ENCODE data around the gene SOX4. TPM values are rescaled to one million over a fixed set of nuclear protein-coding genes. Genes with fewer than 3 reads are reported as not detected.

Gene SOX4
- total RNA-seq, 2 donors from 2014 or later: 95.9 to 96.7 TPM

DNA sequence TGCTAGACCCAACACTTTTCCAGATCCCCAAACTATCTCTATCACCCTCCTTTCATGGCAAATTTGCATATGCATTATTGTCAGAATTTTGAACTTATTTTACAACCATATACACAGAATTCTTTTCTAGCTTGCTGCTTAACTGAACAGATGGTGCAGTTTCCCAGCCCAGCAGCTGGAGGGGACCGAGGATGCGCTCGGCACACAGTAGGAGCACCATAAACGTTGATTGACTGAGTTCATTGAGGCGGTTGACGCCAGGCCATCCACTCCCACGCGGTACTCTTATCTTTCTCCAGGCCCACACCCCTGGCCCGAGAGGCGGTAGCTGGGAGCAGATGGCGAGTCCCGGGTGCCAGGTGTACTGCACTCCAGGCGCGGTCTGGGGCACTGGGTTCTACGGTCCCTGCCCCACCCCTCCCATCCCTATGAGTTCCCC lies 6.8 kb upstream of the SOX4 start:
- Histone ChIP-seq H3K9me3 (ENCODE audit: control insufficient read depth, low read length) (peaks cover 13% of the 10 kb centered on the region), H3K4me3 (ENCODE audit: low read length) (peak overlapping the region; percentile 95), H3K27ac (ENCODE audit: low read depth, low read length) (peak overlapping the region; percentile 96), H3K36me3 (ENCODE audit: control insufficient read depth, insufficient read depth, low read length) (no peaks in the 10 kb centered on the region), H3K27me3 (ENCODE audit: control insufficient read depth, insufficient read depth, low read length, poor library complexity, severe bottlenecking) (peaks cover 13% of the 10 kb centered on the region), H3K4me1 (ENCODE audit: control insufficient read depth, insufficient read depth, low read length) (no peaks in the 10 kb centered on the region), H3K9ac (ENCODE audit: extremely low read depth, low read length, poor library complexity, severe bottlenecking) (peak overlapping the region; percentile 56)
- Mint-ChIP-seq H3K4me3 (peak overlapping the region; percentile 82), H3K36me3 (ENCODE audit: low read depth) (peaks cover 3% of the 10 kb centered on the region), H3K9me3 (peaks cover 18% of the 10 kb centered on the region), H3K27ac (no peak overlapping the region), H3K27me3 (ENCODE audit: insufficient read depth) (peaks cover 14% of the 10 kb centered on the region), H3K4me1 (peaks cover 10% of the 10 kb centered on the region)
- peak; percentile 79 for DNase-seq
- 0 to 20% methylated on average over 1 to 15 of the region's 15 CpGs for WGBS, 2 experiments (ENCODE audit: insufficient coverage in 1 of 2, insufficient read length in 1 of 2)
- TF ChIP-seq CTCF (conservative IDR thresholded peaks at IDR 0.05): no peak

- 0 to 1% methylated on average over 13 to 54 of the region's 54 CpGs for WGBS, 2 experiments (ENCODE audit: insufficient coverage in 1 of 2, insufficient read length in 1 of 2)
- H3K27ac ChIP-seq (ENCODE audit: low read depth, low read length): peak overlapping the region; percentile 96
Measured at GRCh38 chr6:21587179-21587960, 6.2 kb upstream of the SOX4 start.

GRCh38 chr6:21587961-21588480 lies 5.5 kb upstream of the SOX4 start:
- TF ChIP-seq CTCF (conservative IDR thresholded peaks at IDR 0.05): no peak
- Mint-ChIP-seq H3K36me3 (ENCODE audit: low read depth) (no peaks in the 10 kb centered on the region), H3K27ac (peak overlapping the region; percentile 86), H3K9me3 (peaks cover 6% of the 10 kb centered on the region), H3K4me3 (peak overlapping the region; percentile 82), H3K4me1 (peaks cover 11% of the 10 kb centered on the region), H3K27me3 (ENCODE audit: insufficient read depth) (peaks cover 13% of the 10 kb centered on the region)
- Histone ChIP-seq H3K27ac (ENCODE audit: low read depth, low read length) (peak overlapping the region; percentile 96), H3K4me3 (ENCODE audit: low read length) (peak overlapping the region; percentile 95), H3K27me3 (ENCODE audit: control insufficient read depth, insufficient read depth, low read length, poor library complexity, severe bottlenecking) (peaks cover 13% of the 10 kb centered on the region), H3K9me3 (ENCODE audit: control insufficient read depth, low read length) (peaks cover under 1% of the 10 kb centered on the region), H3K36me3 (ENCODE audit: control insufficient read depth, insufficient read depth, low read length) (no peaks in the 10 kb centered on the region), H3K4me1 (ENCODE audit: control insufficient read depth, insufficient read depth, low read length) (no peaks in the 10 kb centered on the region), H3K9ac (ENCODE audit: extremely low read depth, low read length, poor library complexity, severe bottlenecking) (peak overlapping the region; percentile 56)
- DNase-seq: no peak
- 0% methylated on average over 6 to 39 of the region's 39 CpGs for WGBS, 2 experiments (ENCODE audit: insufficient coverage in 1 of 2, insufficient read length in 1 of 2)

More at GRCh38 chr6:21587179-21587960, 6.2 kb upstream of the SOX4 start:
- TF ChIP-seq CTCF (conservative IDR thresholded peaks at IDR 0.05): peak; percentile 44
- Histone ChIP-seq H3K9me3 (ENCODE audit: control insufficient read depth, low read length) (peaks cover 7% of the 10 kb centered on the region), H3K36me3 (ENCODE audit: control insufficient read depth, insufficient read depth, low read length) (no peaks in the 10 kb centered on the region), H3K9ac (ENCODE audit: extremely low read depth, low read length, poor library complexity, severe bottlenecking) (peak overlapping the region; percentile 56), H3K27me3 (ENCODE audit: control insufficient read depth, insufficient read depth, low read length, poor library complexity, severe bottlenecking) (peaks cover 13% of the 10 kb centered on the region), H3K4me1 (ENCODE audit: control insufficient read depth, insufficient read depth, low read length) (no peaks in the 10 kb centered on the region), H3K4me3 (ENCODE audit: low read length) (peak overlapping the region; percentile 95)
- peak; percentile 91 for DNase-seq
- Mint-ChIP-seq H3K4me1 (peaks cover 10% of the 10 kb centered on the region), H3K36me3 (ENCODE audit: low read depth) (no peaks in the 10 kb centered on the region), H3K27ac (peak overlapping the region; percentile 86), H3K9me3 (peaks cover 12% of the 10 kb centered on the region), H3K27me3 (ENCODE audit: insufficient read depth) (peaks cover 13% of the 10 kb centered on the region), H3K4me3 (peak overlapping the region; percentile 82)
